ENCODE results near the gene SGO2.

SGO2 gene

GRCh38 chr2:200515155-200515554 is 10.9 kb upstream of the SGO2 start:
- TF ChIP-seq CTCF (conservative IDR thresholded peaks at IDR 0.05; ENCODE audit: low read depth, low read length) = no peak
- DNase-seq (ENCODE audit: low read depth) = no peak
- H3K4me3 ChIP-seq (ENCODE audit: low read length) = no peak overlapping the region

GRCh38 chr2:200523158-200523557 is 2.8 kb upstream of the SGO2 start:
- TF ChIP-seq CTCF (conservative IDR thresholded peaks at IDR 0.05; ENCODE audit: low read depth, low read length) = no peak
- no peak overlapping the region for H3K4me3 ChIP-seq (ENCODE audit: low read length)
- DNase-seq (ENCODE audit: low read depth) = no peak

- DNase-seq (ENCODE audit: low read depth) = no peak
- no peak for TF ChIP-seq CTCF (conservative IDR thresholded peaks at IDR 0.05; ENCODE audit: low read depth, low read length)
- no peak overlapping the region for H3K4me3 ChIP-seq (ENCODE audit: low read length)
Measured at GRCh38 chr2:200523604-200524003, 2.4 kb upstream of the SGO2 start.

- TF ChIP-seq CTCF (conservative IDR thresholded peaks at IDR 0.05; ENCODE audit: low read depth, low read length) = no peak
- H3K4me3 ChIP-seq (ENCODE audit: low read length) = no peak overlapping the region
- no peak for DNase-seq (ENCODE audit: low read depth)
Measured at GRCh38 chr2:200525066-200525465, 941 bp upstream of the SGO2 start.

GRCh38 chr2:200525551-200525881 is 491 bp upstream of the SGO2 start:
- DNase-seq (ENCODE audit: low read depth) = no peak
- H3K4me3 ChIP-seq (ENCODE audit: low read length) = peak overlapping the region; percentile 90
- no peak for TF ChIP-seq CTCF (conservative IDR thresholded peaks at IDR 0.05; ENCODE audit: low read depth, low read length)

- no peak overlapping the region for H3K4me3 ChIP-seq (ENCODE audit: low read length)
- no peak for TF ChIP-seq CTCF (conservative IDR thresholded peaks at IDR 0.05; ENCODE audit: low read depth, low read length)
- DNase-seq (ENCODE audit: low read depth) = no peak
Measured at GRCh38 chr2:200528228-200528627, 2.2 kb downstream of the SGO2 start.

GRCh38 chr2:200533754-200534153 is 7.7 kb downstream of the SGO2 start:
- no peak for DNase-seq (ENCODE audit: low read depth)
- no peak for TF ChIP-seq CTCF (conservative IDR thresholded peaks at IDR 0.05; ENCODE audit: low read depth, low read length)

More at GRCh38 chr2:200533754-200534153, 7.7 kb downstream of the SGO2 start:
- no peak overlapping the region for H3K4me3 ChIP-seq (ENCODE audit: low read length)

Data from retinal pigment epithelial cell (primary cell).